H9 (cell line): Measurements from ENCODE around the gene OTUB1. TPM values are rescaled to one million over a fixed set of nuclear protein-coding genes. Genes with fewer than 3 reads are reported as not detected.
A peak's percentile ranks its signal among the peaks of the same experiment; 100 is the strongest.

Source experiments
- DNase-seq: peaks from one replicate; pipeline ENCODE4 v3.0.0-alpha.2; 2017
- H2AFZ ChIP-seq: one replicate; pipeline ENCODE4 v1.6.1; 2013; ENCODE audit warnings: mild to moderate bottlenecking, low read length, control low read depth, moderate library complexity
- H2AK5ac ChIP-seq: 2 replicates; pipeline ENCODE4 v1.6.1; 2013; ENCODE audit warnings: low read length, control low read depth, mixed read lengths; ENCODE audit not compliant: insufficient read length
- H2BK120ac ChIP-seq: one replicate; pipeline ENCODE4 v1.6.1; 2013; ENCODE audit warnings: low read depth, mild to moderate bottlenecking, low read length, control low read depth, inconsistent platforms; ENCODE audit not compliant: poor library complexity, severe bottlenecking
- H2BK12ac ChIP-seq: 2 replicates; pipeline ENCODE4 v1.6.1; 2013; ENCODE audit warnings: low read length, control low read depth, mixed read lengths, low read depth; ENCODE audit not compliant: insufficient read length
- H2BK15ac ChIP-seq: 2 replicates; pipeline ENCODE4 v1.6.1; 2013; ENCODE audit warnings: low read depth, low read length, control low read depth
- H2BK20ac ChIP-seq: one replicate; pipeline ENCODE4 v1.6.1; 2013; ENCODE audit warnings: low read depth, mild to moderate bottlenecking, low read length, control low read depth, inconsistent platforms; ENCODE audit not compliant: poor library complexity, severe bottlenecking
- H2BK5ac ChIP-seq: 2 replicates; pipeline ENCODE4 v1.6.1; 2013; ENCODE audit warnings: low read length, control low read depth, mixed read lengths; ENCODE audit not compliant: insufficient read length
- H3K14ac ChIP-seq: 2 replicates; pipeline ENCODE4 v1.6.1; 2013; ENCODE audit warnings: low read length, control low read depth; ENCODE audit not compliant: insufficient read depth
- H3K18ac ChIP-seq: 2 replicates; pipeline ENCODE4 v1.6.1; 2013; ENCODE audit warnings: low read depth, mild to moderate bottlenecking, mixed read lengths, low read length, control low read depth; ENCODE audit not compliant: insufficient read length
- H3K23ac ChIP-seq: 2 replicates; pipeline ENCODE4 v1.6.1; 2013; ENCODE audit warnings: low read length, control low read depth, mixed read lengths, low read depth; ENCODE audit not compliant: insufficient read length
- H3K23me2 ChIP-seq: 2 replicates; pipeline ENCODE4 v1.6.1; 2013; ENCODE audit warnings: low read depth, mild to moderate bottlenecking, mixed read lengths, low read length, control low read depth; ENCODE audit not compliant: insufficient read length, poor library complexity, severe bottlenecking
- H3K27ac ChIP-seq: 2 replicates; pipeline ENCODE4 v1.5.1; 2013; ENCODE audit warnings: low read length, control low read depth, mixed read lengths, low read depth; ENCODE audit not compliant: insufficient read length
- H3K27me3 ChIP-seq: 2 replicates; pipeline ENCODE4 v1.6.1; 2013; ENCODE audit warnings: low read length, control low read depth, inconsistent platforms; ENCODE audit not compliant: insufficient read depth
- H3K4ac ChIP-seq: 2 replicates; pipeline ENCODE4 v1.6.1; 2013; ENCODE audit warnings: low read depth, mild to moderate bottlenecking, control low read depth, inconsistent platforms, low read length, moderate library complexity
- H3K4me1 ChIP-seq: 2 replicates; pipeline ENCODE4 v1.6.1; 2013; ENCODE audit warnings: low read length, control low read depth, inconsistent platforms; ENCODE audit not compliant: insufficient read depth
- H3K4me2 ChIP-seq: 2 replicates; pipeline ENCODE4 v1.6.1; 2013; ENCODE audit warnings: low read length, control low read depth, mixed read lengths; ENCODE audit not compliant: insufficient read length, insufficient read depth
- H3K56ac ChIP-seq: 2 replicates; pipeline ENCODE4 v1.6.1; 2013; ENCODE audit warnings: low read depth, mild to moderate bottlenecking, mixed read lengths, low read length, control low read depth; ENCODE audit not compliant: insufficient read length
- H3K79me1 ChIP-seq: 2 replicates; pipeline ENCODE4 v1.6.1; 2013; ENCODE audit warnings: low read depth, mild to moderate bottlenecking, moderate library complexity, low read length, control low read depth, inconsistent platforms; ENCODE audit not compliant: insufficient read depth, poor library complexity, severe bottlenecking
- H3K79me2 ChIP-seq: 2 replicates; pipeline ENCODE4 v1.6.1; 2013; ENCODE audit warnings: low read length, control low read depth, inconsistent platforms; ENCODE audit not compliant: insufficient read depth
- H3K9ac ChIP-seq: 2 replicates; pipeline ENCODE4 v1.6.1; 2013; ENCODE audit warnings: low read length, control low read depth, mixed read lengths; ENCODE audit not compliant: insufficient read length; ENCODE audit errors: extremely low read depth
- H3K9me3 ChIP-seq: one replicate; pipeline ENCODE4 v1.6.1; 2013; ENCODE audit warnings: low read depth, low read length, inconsistent platforms; ENCODE audit not compliant: control insufficient read depth
- H3T11ph ChIP-seq: one replicate; pipeline ENCODE4 v1.6.1; 2013; ENCODE audit warnings: mild to moderate bottlenecking, low read length, control low read depth, inconsistent platforms
- H4K20me1 ChIP-seq: one replicate; pipeline ENCODE4 v1.6.1; 2013; ENCODE audit not compliant: control insufficient read depth, insufficient read length, insufficient read depth
- H4K5ac ChIP-seq: 2 replicates; pipeline ENCODE4 v1.6.1; 2013; ENCODE audit warnings: low read depth, mild to moderate bottlenecking, mixed read lengths, low read length, control low read depth; ENCODE audit not compliant: insufficient read length
- H4K8ac ChIP-seq: replicated peaks from 2 replicates; pipeline ENCODE4 v1.6.1; 2013; ENCODE audit warnings: low read length, control low read depth, mixed read lengths, low read depth; ENCODE audit not compliant: insufficient read length
- H4K91ac ChIP-seq: 2 replicates; pipeline ENCODE4 v1.6.1; 2013; ENCODE audit warnings: low read depth, mild to moderate bottlenecking, moderate library complexity, mixed read lengths, low read length, control low read depth; ENCODE audit not compliant: insufficient read length
- H3K27ac Mint-ChIP-seq, 3 experiments: 2 replicates in 2 of 3; 3 replicates in 1 of 3; pipeline ENCODE4 v1.8.0; 2020 to 2021; ENCODE audit warnings: mixed read lengths in 3 of 3, mild to moderate bottlenecking in 1 of 3, moderate library complexity in 1 of 3
- H3K27me3 Mint-ChIP-seq: 2 replicates; pipeline ENCODE4 v1.8.0; 2021; ENCODE audit warnings: low read depth, mild to moderate bottlenecking, moderate library complexity, mixed read lengths
- H3K36me3 Mint-ChIP-seq, 3 experiments: 2 replicates in 2 of 3; 3 replicates in 1 of 3; pipeline ENCODE4 v1.8.0; 2020 to 2021; ENCODE audit warnings: low read depth in 3 of 3, mixed read lengths in 3 of 3; ENCODE audit not compliant: insufficient read depth in 1 of 3
- H3K4me1 Mint-ChIP-seq, 2 experiments: 2 replicates each; pipeline ENCODE4 v1.8.0; 2020; ENCODE audit warnings: mixed read lengths in 2 of 2
- H3K4me3 Mint-ChIP-seq, 2 experiments: 2 replicates in 1 of 2; 3 replicates in 1 of 2; pipeline ENCODE4 v1.8.0; 2020 to 2021; ENCODE audit warnings: mild to moderate bottlenecking in 2 of 2, mixed read lengths in 2 of 2, moderate library complexity in 1 of 2
- H3K9me3 Mint-ChIP-seq, 2 experiments: 2 replicates in 1 of 2; 3 replicates in 1 of 2; pipeline ENCODE4 v1.8.0; 2020; ENCODE audit warnings: mild to moderate bottlenecking in 2 of 2, mixed read lengths in 2 of 2, moderate library complexity in 1 of 2
- CTCF ChIP-seq: fragments of 200-600 bp; sonication (generic); conservative IDR thresholded peaks from 3 replicates; pipeline ENCODE4 v1.8.0; 2021; ENCODE audit warnings: antibody characterized with exemption, mild to moderate bottlenecking
- WGBS: extraction: QIAGEN DNeasy Blood & Tissue Kit; methylation state at CpG from one replicate; pipeline ENCODE4 v1.1.7; 2013; ENCODE audit warnings: missing lambda C conversion rate, low lambda C conversion rate, mixed read lengths; ENCODE audit not compliant: insufficient read length; ENCODE audit errors: extremely low coverage; 5-methylcytosine and 5-hydroxymethylcytosine counted together
- total RNA-seq: library from RNA; stranded (reverse); gene quantifications from 2 replicates; pipeline ENCODE4 v1.2.1, GENCODE V29; 2021

OTUB1 gene
- total RNA-seq, 1 experiment from 2014 or later: 114 TPM

- Mint-ChIP-seq H3K36me3 (peaks cover 0 to 9% (median 5%) of the 10 kb centered on the region in 3 experiments; a peak in 5 of 7 replicates), H3K27me3 (no peaks in the 10 kb centered on the region; the same call in 1 of the 2 replicates), H3K27ac (peak overlapping the region; percentile 41 to 92 (median 65); a peak in 4 of 7 replicates), H3K4me3 (peak overlapping the region; percentile 85 to 86), H3K9me3 (no peaks in the 10 kb centered on the region; a peak in 1 of 5 replicates), H3K4me1 (peaks cover 18% of the 10 kb centered on the region in 2 experiments)
- DNase-seq: peak; percentile 44
- no peak overlapping the region for H2BK15ac ChIP-seq
- peaks cover 11% of the 10 kb centered on the region for H3K23me2 ChIP-seq
- no peak overlapping the region for H4K5ac ChIP-seq
- H3K14ac ChIP-seq: no peak overlapping the region
- H3K27me3 ChIP-seq: no peaks in the 10 kb centered on the region
- peak overlapping the region; percentile 96 for H3K4me2 ChIP-seq
- no peaks in the 10 kb centered on the region for H4K20me1 ChIP-seq
- no peak overlapping the region for H3K27ac ChIP-seq
- peaks cover 9% of the 10 kb centered on the region for H3K79me1 ChIP-seq
- peaks cover 7% of the 10 kb centered on the region; the same call in 1 of the 2 replicates for H3K79me2 ChIP-seq
- H3K56ac ChIP-seq: no peak overlapping the region
- no CpG with 5 or more reads among the region's 26 CpGs for WGBS
- no peak overlapping the region for H2AK5ac ChIP-seq
- H3K4me1 ChIP-seq: no peaks in the 10 kb centered on the region
- no peak overlapping the region for H4K91ac ChIP-seq
- no peak overlapping the region for H4K8ac ChIP-seq
- no peak for TF ChIP-seq CTCF
- H3K9me3 ChIP-seq: no peaks in the 10 kb centered on the region
- H2BK120ac ChIP-seq: no peak overlapping the region
- H2AFZ ChIP-seq: no peak overlapping the region
- no peak overlapping the region for H3T11ph ChIP-seq
- H3K4ac ChIP-seq: no peak overlapping the region
- H3K9ac ChIP-seq: peak overlapping the region; percentile 76
- H3K23ac ChIP-seq: no peak overlapping the region
- no peak overlapping the region for H3K18ac ChIP-seq
- H2BK5ac ChIP-seq: no peak overlapping the region
- no peak overlapping the region for H2BK12ac ChIP-seq
- no peak overlapping the region for H2BK20ac ChIP-seq
Observed at GRCh38 chr11:63939397-63939891, 46.8 kb upstream of the OTUB1 start.
